AG04449 (cell line): ENCODE data around the gene TOMM20.
"Not testable (repeated sequence)": the region's sequence is repeated elsewhere in the genome, so short reads cannot be mapped to it uniquely, and the experiment has no call there.

Experiments used
- CTCF ChIA-PET: fragments of 350-600 bp; formaldehyde crosslinking; extraction: SDS; loops from one replicate; lab custom pipeline; 2021; ENCODE audit warnings: antibody characterized with exemption; lab: Yijun Ruan, JAX
- POLR2A ChIA-PET: fragments of 400-600, 350-600 bp; formaldehyde crosslinking; extraction: SDS; loops from one replicate; lab custom pipeline; 2020; ENCODE audit warnings: antibody characterized with exemption, inconsistent platforms; lab: Yijun Ruan, JAX
- DNase-seq: peaks from one replicate; pipeline ENCODE4 v3.0.0-alpha.2; 2010; ENCODE audit warnings: low read depth, low spot score
- H3K4me3 ChIP-seq: 2 replicates; pipeline ENCODE4 v1.5.1; 2011; ENCODE audit warnings: low read depth, mild to moderate bottlenecking, control low read depth, low read length
- CTCF ChIP-seq: IDR thresholded peaks from one replicate; pipeline ENCODE4 v1.5.1; 2011; ENCODE audit warnings: mild to moderate bottlenecking, moderate library complexity, low read length, control low read depth, inconsistent platforms; ENCODE audit not compliant: insufficient read depth; ENCODE audit errors: missing control alignments

Gene TOMM20

GRCh38 chr1:235090406-235091069 lies 38.1 kb downstream of the TOMM20 start:
- TF ChIP-seq CTCF: no peak
- no peak overlapping the region for H3K4me3 ChIP-seq
- POLR2A ChIA-PET: interaction anchor here (0.8 to 1.0 kb wide), 3 partner anchors 109 to 481 kb away, joined by 3 to 5 read pairs (median 3); partner anchors contain the start of gene IRF2BP2
- CTCF ChIA-PET: interaction anchor here (0.8 to 2.9 kb wide), 17 partner anchors 11 to 603 kb away, joined by 3 to 21 read pairs (median 4); no protein-coding TSS in a partner anchor
- no peak for DNase-seq

- DNase-seq: no peak
- ChIA-PET POLR2A (no interaction called here), CTCF (interaction anchor here (0.7 to 1.9 kb wide), 3 partner anchors 16 to 589 kb away, joined by 3 to 8 read pairs (median 3); no protein-coding TSS in a partner anchor)
- TF ChIP-seq CTCF: no peak
- H3K4me3 ChIP-seq: no peak overlapping the region
Observed at GRCh38 chr1:235088907-235089306, 39.7 kb downstream of the TOMM20 start.

DNA sequence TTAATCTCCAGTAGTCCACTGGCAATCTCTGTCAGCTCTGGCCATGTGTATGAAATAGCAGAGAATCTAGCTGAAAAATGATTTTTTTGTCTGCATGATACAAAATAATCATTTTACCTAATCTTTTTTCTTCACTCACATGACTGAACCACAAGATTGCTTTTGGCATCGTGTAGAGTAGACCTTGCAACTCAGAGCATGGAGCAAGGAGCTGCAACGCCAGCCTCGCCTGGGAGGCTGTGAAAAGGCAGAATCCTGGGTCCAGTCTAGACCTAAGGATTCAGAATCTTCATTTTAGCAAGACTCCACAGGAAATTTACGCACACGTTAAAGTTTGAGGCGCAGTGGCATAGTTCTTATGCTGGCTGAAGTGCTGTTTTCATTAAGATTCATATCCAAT lies 40.2 kb downstream of the TOMM20 start:
- no peak for TF ChIP-seq CTCF
- ChIA-PET CTCF (interaction anchor here (0.7 to 1.9 kb wide), 3 partner anchors 17 to 589 kb away, joined by 3 to 8 read pairs (median 3); no protein-coding TSS in a partner anchor), POLR2A (no interaction called here)
- H3K4me3 ChIP-seq: no peak overlapping the region
- DNase-seq: no peak

DNA sequence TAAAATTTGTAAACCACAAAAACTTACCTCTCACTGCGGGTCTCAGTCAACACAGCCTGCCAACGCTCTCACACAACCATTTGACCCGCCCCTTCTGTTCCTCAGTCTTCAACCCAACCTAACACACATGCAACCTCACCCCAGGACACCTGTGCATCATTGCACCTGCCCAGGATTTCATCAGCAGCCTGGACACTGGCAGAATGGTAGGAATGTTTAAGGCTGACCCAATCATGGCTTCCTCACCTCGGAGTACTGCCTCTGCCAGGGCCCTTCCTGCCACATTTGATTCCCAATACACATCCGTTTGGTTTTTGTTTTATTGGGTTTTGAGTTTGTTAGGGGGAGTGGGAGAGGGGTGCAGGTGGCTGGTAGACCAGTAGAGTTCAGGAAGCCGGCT lies 40.7 kb downstream of the TOMM20 start:
- H3K4me3 ChIP-seq: no peak overlapping the region
- TF ChIP-seq CTCF: no peak
- ChIA-PET POLR2A (no interaction called here), CTCF (interaction anchor here (0.8 to 1.9 kb wide), 2 partner anchors 17 to 588 kb away, joined by 3 to 8 read pairs; no protein-coding TSS in a partner anchor)
- no peak for DNase-seq

GRCh38 chr1:235085411-235086117 lies 43.1 kb downstream of the TOMM20 start:
- POLR2A ChIA-PET, H3K4me3 ChIP-seq, DNase-seq: not testable (repeated sequence)
- CTCF ChIA-PET: interaction anchor here (0.8 to 4.8 kb wide), 9 partner anchors 15 to 971 kb away, joined by 3 to 55 read pairs (median 7); no protein-coding TSS in a partner anchor

- DNase-seq, H3K4me3 ChIP-seq, POLR2A ChIA-PET: not testable (repeated sequence)
- CTCF ChIA-PET: interaction anchor here (1.1 to 4.8 kb wide), 3 partner anchors 111 to 583 kb away, joined by 3 to 55 read pairs (median 4); no protein-coding TSS in a partner anchor
Observed at GRCh38 chr1:235080788-235081187, 47.8 kb downstream of the TOMM20 start.

- CTCF ChIA-PET: interaction anchor here (1.1 to 1.7 kb wide), 4 partner anchors 14 to 482 kb away, joined by 3 to 6 read pairs (median 4); no protein-coding TSS in a partner anchor
- POLR2A ChIA-PET, DNase-seq, H3K4me3 ChIP-seq: not testable (repeated sequence)
Observed at GRCh38 chr1:235080297-235080657, 48.4 kb downstream of the TOMM20 start.
